ENCODE data around the gene CDC42BPB.
"Not testable (repeated sequence)": the region's sequence is repeated elsewhere in the genome, so short reads cannot be mapped to it uniquely, and the experiment has no call there.

CDC42BPB gene

GRCh38 chr14:102906616-102907302 lies 150.6 kb downstream of the CDC42BPB start:
- in situ Hi-C loops (cut with HindIII; ENCODE audit: low sequenced_read_pairs) = no loop called here

- in situ Hi-C loops (cut with HindIII; ENCODE audit: low sequenced_read_pairs) = no loop called here
These were observed 151.9 kb downstream of the CDC42BPB start for GRCh38 chr14:102905116-102906108.

DNA sequence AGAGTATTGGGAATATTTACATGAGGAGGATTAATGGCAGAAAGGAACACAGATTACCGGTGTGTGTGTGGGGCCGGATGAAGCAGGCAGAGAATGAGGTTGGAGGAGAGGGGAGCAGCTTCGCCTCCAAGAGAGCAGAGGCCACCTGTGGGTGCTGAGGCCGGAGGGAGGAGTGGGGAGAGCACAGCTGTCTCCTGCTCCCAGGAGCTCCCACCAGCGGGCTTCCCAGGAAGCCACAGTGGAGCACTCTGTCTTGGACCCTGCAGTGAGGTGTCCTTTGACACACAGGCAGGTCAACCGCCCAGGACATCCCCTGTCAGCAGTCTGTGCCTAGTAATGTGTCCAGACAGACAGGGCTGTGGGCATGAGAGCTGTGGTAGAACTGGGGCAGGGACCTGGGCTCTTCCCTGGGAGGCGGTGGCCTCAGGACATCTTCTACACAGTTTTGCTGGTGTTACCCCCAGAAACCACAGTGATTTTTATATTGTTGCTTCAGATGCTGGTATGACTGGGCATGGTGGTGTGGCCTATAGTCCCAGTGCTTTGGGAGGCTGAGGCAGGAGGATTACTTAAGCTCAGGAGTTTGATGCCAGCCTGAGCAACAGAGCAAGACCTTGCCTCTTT lies 153.3 kb downstream of the CDC42BPB start:
- in situ Hi-C loops (cut with HindIII; ENCODE audit: low sequenced_read_pairs) = no loop called here

GRCh38 chr14:102903248-102903888 lies 154.0 kb downstream of the CDC42BPB start:
- in situ Hi-C loops (cut with HindIII; ENCODE audit: low sequenced_read_pairs) = no loop called here

DNA sequence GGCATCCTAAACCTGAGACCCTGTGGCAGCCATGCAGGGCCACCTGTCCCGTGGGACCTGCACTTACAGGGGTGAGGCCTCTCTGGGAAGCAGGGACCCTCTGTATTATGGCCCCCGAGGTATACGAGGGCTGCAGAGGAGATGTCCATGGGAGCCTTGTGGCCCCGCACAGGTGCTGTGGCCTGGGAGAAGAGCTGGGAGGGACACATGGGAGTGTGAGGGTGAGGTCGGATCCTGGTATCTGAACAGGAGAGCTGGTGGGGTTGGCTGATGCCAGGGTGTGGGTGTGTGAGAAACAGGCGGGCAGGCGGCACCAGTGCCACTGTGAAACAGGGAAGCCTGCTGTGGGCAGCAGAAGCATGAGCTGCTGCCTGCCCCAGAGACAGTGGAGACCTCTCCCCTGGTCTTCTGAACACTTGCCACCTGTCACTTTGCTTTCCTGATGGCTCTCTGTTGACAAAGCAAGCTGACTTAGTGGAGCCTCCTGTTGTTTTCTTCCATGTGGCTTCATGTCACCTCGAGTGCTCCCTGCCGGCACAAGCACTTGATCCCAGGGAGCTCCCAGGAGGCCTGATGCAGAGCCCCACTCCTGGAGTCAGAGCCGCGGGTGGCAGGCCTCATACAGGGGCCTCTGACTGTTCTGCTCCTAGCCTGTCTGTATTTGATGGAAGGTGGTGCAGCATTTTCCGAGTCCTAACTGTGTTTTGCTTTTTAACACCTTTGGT lies 154.7 kb downstream of the CDC42BPB start:
- in situ Hi-C loops (cut with HindIII; ENCODE audit: low sequenced_read_pairs) = no loop called here

- in situ Hi-C loops (cut with HindIII; ENCODE audit: low sequenced_read_pairs) = no loop called here
These were observed 155.3 kb downstream of the CDC42BPB start for GRCh38 chr14:102902086-102902485.

GRCh38 chr14:102901633-102902032 lies 155.7 kb downstream of the CDC42BPB start:
- in situ Hi-C loops (cut with HindIII; ENCODE audit: low sequenced_read_pairs) = no loop called here

GRCh38 chr14:102900631-102901571 lies 156.4 kb downstream of the CDC42BPB start:
- in situ Hi-C loops (cut with HindIII; ENCODE audit: low sequenced_read_pairs) = no loop called here

GRCh38 chr14:102899516-102899900 lies 157.8 kb downstream of the CDC42BPB start:
- in situ Hi-C loops (cut with HindIII; ENCODE audit: low sequenced_read_pairs) = no loop called here

DNA sequence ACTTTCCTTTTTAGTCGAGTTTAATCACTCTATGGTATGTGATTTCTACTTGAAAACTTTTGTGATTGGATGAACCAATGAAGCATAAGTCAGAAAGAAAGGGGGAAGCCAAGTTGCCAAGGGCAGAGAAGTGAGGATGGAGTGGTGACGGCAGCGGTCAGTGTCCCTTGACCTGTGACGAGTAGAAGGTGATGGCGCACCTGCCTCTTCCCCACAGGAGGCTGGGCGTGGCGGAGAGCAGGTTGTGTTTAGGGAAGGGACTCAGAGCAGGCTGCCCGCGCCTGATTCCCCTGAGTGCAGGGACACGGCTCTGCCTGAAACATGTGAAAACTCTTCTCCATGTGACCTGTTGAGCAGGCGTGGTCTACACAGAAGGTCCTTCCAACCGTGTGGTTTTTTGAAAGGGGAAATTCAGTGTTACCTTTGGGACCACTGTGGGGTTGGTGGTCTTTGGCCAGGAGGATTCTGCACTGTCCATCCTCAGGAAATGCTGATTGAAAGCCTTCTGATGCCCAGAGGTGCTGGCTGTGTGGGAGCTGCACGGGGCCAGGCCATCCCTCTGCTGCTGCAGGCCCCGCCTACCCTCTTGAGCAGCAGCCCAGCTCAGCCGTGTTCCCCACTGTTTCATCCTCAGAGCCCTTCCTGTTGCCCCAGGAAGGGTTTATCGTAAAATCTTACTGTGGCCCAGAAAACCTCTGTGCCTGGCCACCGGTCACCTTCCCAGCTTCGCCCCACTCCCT lies 158.4 kb downstream of the CDC42BPB start:
- in situ Hi-C loops (cut with HindIII; ENCODE audit: low sequenced_read_pairs) = no loop called here

- in situ Hi-C loops (cut with HindIII; ENCODE audit: low sequenced_read_pairs) = no loop called here
These were observed 159.1 kb downstream of the CDC42BPB start for GRCh38 chr14:102898298-102898697.

- in situ Hi-C loops (cut with HindIII; ENCODE audit: low sequenced_read_pairs) = no loop called here
These were observed 159.9 kb downstream of the CDC42BPB start for GRCh38 chr14:102897299-102898027.

GRCh38 chr14:102896735-102897134 lies 160.6 kb downstream of the CDC42BPB start:
- in situ Hi-C loops (cut with HindIII; ENCODE audit: low sequenced_read_pairs) = not testable (repeated sequence)

DNA sequence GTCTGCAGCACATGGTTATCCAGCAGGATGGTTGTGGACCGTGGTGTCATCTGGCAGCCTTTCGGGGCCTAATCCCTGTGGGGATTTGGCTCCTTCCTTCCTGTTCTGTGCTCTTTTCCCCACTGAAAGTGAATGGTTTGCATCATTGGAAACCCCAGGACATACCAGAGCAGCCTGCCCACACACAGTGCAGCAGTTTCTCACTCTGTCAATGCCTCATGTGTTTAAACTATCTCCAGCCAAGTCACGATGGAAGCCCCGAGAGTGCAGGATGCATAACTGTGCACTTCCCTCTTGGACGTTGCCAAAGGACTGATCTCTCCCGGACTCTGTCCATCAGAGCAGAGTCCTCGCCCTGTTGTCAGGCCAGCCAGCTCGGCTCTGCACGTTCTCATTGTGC lies 163.9 kb downstream of the CDC42BPB start:
- in situ Hi-C loops (cut with HindIII; ENCODE audit: low sequenced_read_pairs) = no loop called here

DNA sequence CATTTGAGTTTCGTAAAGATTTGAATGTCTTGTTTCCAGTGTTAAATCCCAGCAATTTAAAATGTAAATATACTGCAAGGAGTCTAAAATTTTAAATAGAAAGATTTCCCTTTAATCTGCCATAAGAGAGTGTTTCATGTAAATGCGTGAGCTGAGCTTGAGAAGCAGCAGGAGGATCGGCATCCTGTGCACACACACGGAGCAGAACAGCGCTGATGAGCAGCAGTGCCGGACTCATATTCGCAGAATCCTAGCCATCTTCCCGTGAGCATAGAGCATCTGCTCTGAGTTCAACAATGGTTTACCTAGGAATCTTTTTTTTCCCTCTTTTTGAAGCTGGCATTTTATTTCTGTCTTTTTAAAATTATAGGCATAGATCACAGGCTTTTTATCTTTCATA lies 164.7 kb downstream of the CDC42BPB start:
- in situ Hi-C loops (cut with HindIII; ENCODE audit: low sequenced_read_pairs) = no loop called here

DNA sequence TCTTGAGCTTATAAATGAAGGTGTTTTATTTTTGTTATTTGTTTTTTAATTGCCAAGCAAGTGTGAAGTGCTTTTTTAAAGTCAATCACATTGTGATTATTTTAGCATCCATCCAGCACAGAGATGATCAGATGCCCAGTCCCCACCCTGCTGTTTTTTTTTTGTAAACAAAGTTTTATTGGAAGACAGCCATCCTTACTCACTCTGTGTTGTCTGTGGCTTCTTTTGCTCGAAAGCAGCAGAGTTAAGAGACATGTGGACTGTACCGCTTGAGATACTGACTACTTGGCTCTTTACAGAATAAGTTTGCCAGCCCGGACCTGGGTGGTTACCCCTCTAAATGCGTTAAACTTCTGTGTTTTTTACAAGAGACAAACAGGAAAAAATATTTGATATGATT lies 165.8 kb downstream of the CDC42BPB start:
- in situ Hi-C loops (cut with HindIII; ENCODE audit: low sequenced_read_pairs) = no loop called here

- in situ Hi-C loops (cut with HindIII; ENCODE audit: low sequenced_read_pairs) = no loop called here
These were observed 166.2 kb downstream of the CDC42BPB start for GRCh38 chr14:102891111-102891510.

DNA sequence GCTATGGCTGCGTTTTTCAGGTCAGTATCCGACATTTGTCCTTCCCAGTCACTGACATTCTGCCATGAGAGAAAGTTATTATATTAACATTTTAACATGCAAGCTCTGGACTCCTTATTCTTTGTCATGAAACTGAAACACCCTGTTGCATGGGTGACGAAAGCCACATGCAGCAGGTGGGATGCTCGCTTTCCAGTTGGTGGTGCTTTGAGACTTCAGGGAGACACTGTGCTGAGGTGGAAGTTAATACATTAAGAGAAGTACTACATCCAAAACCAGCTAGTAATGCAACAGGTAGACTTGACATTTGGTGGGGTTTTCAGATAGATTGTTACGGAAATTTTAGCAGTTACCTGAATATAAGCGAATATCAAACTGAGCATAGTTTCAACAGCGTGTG lies 167.7 kb downstream of the CDC42BPB start:
- in situ Hi-C loops (cut with HindIII; ENCODE audit: low sequenced_read_pairs) = no loop called here
